ENCODE data around the gene SIK2.

The SIK2 gene

DNA sequence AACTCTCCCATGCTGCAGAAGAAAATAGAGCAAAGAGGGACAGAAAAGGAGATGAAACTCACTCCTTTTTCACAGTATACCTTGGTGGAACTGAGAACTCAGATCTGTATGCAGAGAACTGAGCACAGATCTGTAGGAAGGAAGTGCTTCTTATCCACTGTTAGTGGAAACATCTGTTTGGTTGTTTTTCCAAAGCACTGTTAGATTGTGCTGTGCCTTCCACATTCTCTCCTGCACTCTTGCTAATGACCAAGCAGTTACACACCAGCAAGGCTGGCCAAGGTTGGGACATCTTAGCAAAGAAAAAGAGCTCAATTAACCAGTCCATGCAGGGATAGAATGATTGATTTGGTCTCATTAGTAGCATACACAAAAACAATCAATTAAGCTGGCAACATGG, 20.1 kb upstream of the SIK2 start:
- no peak overlapping the region for H3K4me2 ChIP-seq (ENCODE audit: low read length, poor library complexity, severe bottlenecking)
- no peaks in the 10 kb centered on the region for H3K4me1 ChIP-seq (ENCODE audit: control insufficient read depth, insufficient read depth, low read depth, low read length)
- H3K36me3 ChIP-seq (ENCODE audit: control insufficient read depth in 1 of 2, insufficient read depth in 2 of 2, low read depth in 1 of 2, low read length in 2 of 2): no peaks in the 10 kb centered on the region
- no peak overlapping the region for H2AFZ ChIP-seq (ENCODE audit: low read depth, low read length)
- H2BK5ac ChIP-seq (ENCODE audit: low read depth, low read length, poor library complexity, severe bottlenecking): no peak overlapping the region
- H4K91ac ChIP-seq (ENCODE audit: low read length): no peak overlapping the region
- H3K9me3 ChIP-seq (ENCODE audit: control insufficient read depth, low read length): no peaks in the 10 kb centered on the region
- H2AK5ac ChIP-seq (ENCODE audit: low read length, severe bottlenecking): no peak overlapping the region
- no peak overlapping the region for H2BK15ac ChIP-seq (ENCODE audit: low read depth, poor library complexity, severe bottlenecking)
- no peaks in the 10 kb centered on the region for H3K27me3 ChIP-seq (ENCODE audit: control insufficient read depth in 1 of 2, insufficient read depth in 1 of 2, low read length in 2 of 2)
- no peak overlapping the region for H2BK12ac ChIP-seq (ENCODE audit: low read length in 2 of 2)
- H3K27ac ChIP-seq (ENCODE audit: low read length, poor library complexity, severe bottlenecking): no peak overlapping the region
- no peaks in the 10 kb centered on the region for H3K79me1 ChIP-seq (replicated peaks; ENCODE audit: low read length, poor library complexity, severe bottlenecking)
- no peak overlapping the region for H3K23ac ChIP-seq (ENCODE audit: low read length in 2 of 2)
- DNase-seq: peak; percentile 40
- no peak overlapping the region for H3K4me3 ChIP-seq (ENCODE audit: insufficient read depth in 1 of 2, low read depth in 1 of 2, low read length in 2 of 2)
- H3K18ac ChIP-seq (ENCODE audit: low read depth in 1 of 2, low read length in 2 of 2): no peak overlapping the region
- H3K9ac ChIP-seq (ENCODE audit: low read length): peak overlapping the region; percentile 19
- no peak overlapping the region for H4K8ac ChIP-seq (ENCODE audit: low read length)
- H3K14ac ChIP-seq (ENCODE audit: low read length in 2 of 2): no peak overlapping the region
- no peak overlapping the region for H2BK120ac ChIP-seq (ENCODE audit: low read depth, low read length)
- H3K4ac ChIP-seq (ENCODE audit: low read depth in 1 of 2, low read length in 2 of 2): no peak overlapping the region

DNA sequence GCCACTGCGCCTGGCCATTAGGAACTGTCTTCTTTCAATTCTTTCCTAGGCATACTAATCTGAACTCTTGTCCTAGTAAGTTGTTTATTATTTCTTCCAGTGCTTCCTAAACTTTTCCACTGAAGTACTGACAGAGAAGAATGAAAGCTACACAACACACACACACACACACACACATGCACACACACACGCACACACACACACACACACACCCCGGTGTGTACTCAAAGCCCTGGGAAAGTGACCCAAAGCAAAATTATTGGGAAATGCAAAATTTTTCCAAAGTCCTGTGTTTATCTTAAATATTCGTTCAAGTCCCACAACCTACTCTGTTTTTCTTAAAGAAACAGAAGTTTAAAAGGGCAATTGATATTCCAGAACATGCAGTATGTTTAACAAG, 19.4 kb upstream of the SIK2 start:
- Histone ChIP-seq H3K4me2 (ENCODE audit: low read length, poor library complexity, severe bottlenecking) (no peak overlapping the region), H4K91ac (ENCODE audit: low read length) (no peak overlapping the region), H3K4me3 (ENCODE audit: insufficient read depth in 1 of 2, low read depth in 1 of 2, low read length in 2 of 2) (no peak overlapping the region), H3K9me3 (ENCODE audit: control insufficient read depth, low read length) (no peaks in the 10 kb centered on the region), H2BK120ac (ENCODE audit: low read depth, low read length) (no peak overlapping the region), H3K4me1 (ENCODE audit: control insufficient read depth, insufficient read depth, low read depth, low read length) (no peaks in the 10 kb centered on the region), H3K9ac (ENCODE audit: low read length) (no peak overlapping the region), H3K27ac (ENCODE audit: low read length, poor library complexity, severe bottlenecking) (no peak overlapping the region), H2AFZ (ENCODE audit: low read depth, low read length) (no peak overlapping the region), H2AK5ac (ENCODE audit: low read length, severe bottlenecking) (no peak overlapping the region), H3K4ac (ENCODE audit: low read depth in 1 of 2, low read length in 2 of 2) (no peak overlapping the region), H3K18ac (ENCODE audit: low read depth in 1 of 2, low read length in 2 of 2) (no peak overlapping the region), H4K8ac (ENCODE audit: low read length) (no peak overlapping the region), H2BK5ac (ENCODE audit: low read depth, low read length, poor library complexity, severe bottlenecking) (no peak overlapping the region), H3K14ac (ENCODE audit: low read length in 2 of 2) (no peak overlapping the region), H3K23ac (ENCODE audit: low read length in 2 of 2) (no peak overlapping the region), H3K36me3 (ENCODE audit: control insufficient read depth in 1 of 2, insufficient read depth in 2 of 2, low read depth in 1 of 2, low read length in 2 of 2) (no peaks in the 10 kb centered on the region), H2BK15ac (ENCODE audit: low read depth, poor library complexity, severe bottlenecking) (no peak overlapping the region), H2BK12ac (ENCODE audit: low read length in 2 of 2) (no peak overlapping the region), H3K27me3 (ENCODE audit: control insufficient read depth in 1 of 2, insufficient read depth in 1 of 2, low read length in 2 of 2) (no peaks in the 10 kb centered on the region), H3K79me1 (replicated peaks; ENCODE audit: low read length, poor library complexity, severe bottlenecking) (no peaks in the 10 kb centered on the region)
- 50% methylated on average over 3 of the region's 4 CpGs for WGBS
- DNase-seq: peak; percentile 82

DNA sequence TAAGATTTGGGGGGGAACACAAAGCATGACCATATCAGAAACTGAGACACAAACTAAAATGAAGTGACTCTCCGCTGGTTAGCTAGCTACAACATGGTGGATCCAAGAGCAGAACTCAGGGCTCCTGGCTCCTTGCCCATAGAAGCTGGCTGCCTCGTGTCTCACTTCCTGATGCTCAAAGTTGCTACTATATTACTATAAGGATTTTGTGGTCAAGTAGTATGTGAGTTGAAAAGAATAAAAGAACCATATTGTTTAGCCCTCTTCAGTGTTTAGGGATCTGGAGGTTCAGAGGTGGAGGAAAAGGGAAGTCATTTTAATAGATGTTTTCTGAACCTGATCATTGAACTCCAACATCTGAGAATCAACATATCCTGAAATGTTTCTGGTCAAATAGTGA, 16.9 kb upstream of the SIK2 start:
- H3K23ac ChIP-seq (ENCODE audit: low read length in 2 of 2): no peak overlapping the region
- no peak overlapping the region for H3K4me3 ChIP-seq (ENCODE audit: insufficient read depth in 1 of 2, low read depth in 1 of 2, low read length in 2 of 2)
- no peaks in the 10 kb centered on the region for H3K4me1 ChIP-seq (ENCODE audit: control insufficient read depth, insufficient read depth, low read depth, low read length)
- no peak overlapping the region for H3K4me2 ChIP-seq (ENCODE audit: low read length, poor library complexity, severe bottlenecking)
- H2BK120ac ChIP-seq (ENCODE audit: low read depth, low read length): no peak overlapping the region
- H2AFZ ChIP-seq (ENCODE audit: low read depth, low read length): no peak overlapping the region
- no peaks in the 10 kb centered on the region for H3K79me1 ChIP-seq (replicated peaks; ENCODE audit: low read length, poor library complexity, severe bottlenecking)
- H4K8ac ChIP-seq (ENCODE audit: low read length): no peak overlapping the region
- 45% methylated on average over 2 of the region's 2 CpGs for WGBS
- no peak overlapping the region for H4K91ac ChIP-seq (ENCODE audit: low read length)
- H2BK12ac ChIP-seq (ENCODE audit: low read length in 2 of 2): no peak overlapping the region
- H3K27me3 ChIP-seq (ENCODE audit: control insufficient read depth in 1 of 2, insufficient read depth in 1 of 2, low read length in 2 of 2): no peaks in the 10 kb centered on the region
- no peaks in the 10 kb centered on the region for H3K36me3 ChIP-seq (ENCODE audit: control insufficient read depth in 1 of 2, insufficient read depth in 2 of 2, low read depth in 1 of 2, low read length in 2 of 2)
- no peak overlapping the region for H2AK5ac ChIP-seq (ENCODE audit: low read length, severe bottlenecking)
- DNase-seq: peak; percentile 71
- no peaks in the 10 kb centered on the region for H3K9me3 ChIP-seq (ENCODE audit: control insufficient read depth, low read length)
- H2BK15ac ChIP-seq (ENCODE audit: low read depth, poor library complexity, severe bottlenecking): no peak overlapping the region
- H3K27ac ChIP-seq (ENCODE audit: low read length, poor library complexity, severe bottlenecking): no peak overlapping the region
- no peak overlapping the region for H3K18ac ChIP-seq (ENCODE audit: low read depth in 1 of 2, low read length in 2 of 2)
- H3K4ac ChIP-seq (ENCODE audit: low read depth in 1 of 2, low read length in 2 of 2): no peak overlapping the region
- H3K14ac ChIP-seq (ENCODE audit: low read length in 2 of 2): no peak overlapping the region
- no peak overlapping the region for H2BK5ac ChIP-seq (ENCODE audit: low read depth, low read length, poor library complexity, severe bottlenecking)
- H3K9ac ChIP-seq (ENCODE audit: low read length): peak overlapping the region; percentile 47

DNA sequence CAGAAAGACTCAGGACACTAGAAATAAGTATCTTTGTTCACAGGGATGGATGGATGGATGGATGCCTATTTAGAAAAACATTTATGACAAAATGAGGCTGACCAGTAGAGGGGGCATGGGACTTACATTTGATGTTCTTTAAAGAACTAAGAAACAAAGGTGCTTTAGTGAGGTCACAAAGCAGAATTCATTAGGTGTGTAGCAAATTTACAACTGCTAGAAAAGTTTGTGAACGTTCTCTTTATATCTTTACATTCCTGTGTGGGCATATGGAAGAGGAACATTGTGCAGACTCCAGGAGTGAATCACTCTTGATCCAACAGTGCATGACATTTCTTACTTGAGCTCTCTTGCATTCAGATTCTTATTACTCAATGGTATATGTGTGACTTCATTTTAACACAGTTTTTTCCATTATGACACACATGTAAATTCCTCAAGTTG, 15.8 kb upstream of the SIK2 start:
- H3K36me3 ChIP-seq (ENCODE audit: control insufficient read depth in 1 of 2, insufficient read depth in 2 of 2, low read depth in 1 of 2, low read length in 2 of 2): no peaks in the 10 kb centered on the region
- no peak overlapping the region for H2AFZ ChIP-seq (ENCODE audit: low read depth, low read length)
- H3K4me3 ChIP-seq (ENCODE audit: insufficient read depth in 1 of 2, low read depth in 1 of 2, low read length in 2 of 2): no peak overlapping the region
- H4K8ac ChIP-seq (ENCODE audit: low read length): no peak overlapping the region
- H2BK5ac ChIP-seq (ENCODE audit: low read depth, low read length, poor library complexity, severe bottlenecking): no peak overlapping the region
- no peaks in the 10 kb centered on the region for H3K27me3 ChIP-seq (ENCODE audit: control insufficient read depth in 1 of 2, insufficient read depth in 1 of 2, low read length in 2 of 2)
- WGBS: 57% methylated on average over 1 of the region's 1 CpG
- no peaks in the 10 kb centered on the region for H3K9me3 ChIP-seq (ENCODE audit: control insufficient read depth, low read length)
- no peak overlapping the region for H3K23ac ChIP-seq (ENCODE audit: low read length in 2 of 2)
- H3K4ac ChIP-seq (ENCODE audit: low read depth in 1 of 2, low read length in 2 of 2): no peak overlapping the region
- H2BK15ac ChIP-seq (ENCODE audit: low read depth, poor library complexity, severe bottlenecking): no peak overlapping the region
- peak overlapping the region; percentile 76 for H3K9ac ChIP-seq (ENCODE audit: low read length)
- H3K14ac ChIP-seq (ENCODE audit: low read length in 2 of 2): no peak overlapping the region
- no peak overlapping the region for H2AK5ac ChIP-seq (ENCODE audit: low read length, severe bottlenecking)
- H3K79me1 ChIP-seq (replicated peaks; ENCODE audit: low read length, poor library complexity, severe bottlenecking): no peaks in the 10 kb centered on the region
- no peak overlapping the region for H3K27ac ChIP-seq (ENCODE audit: low read length, poor library complexity, severe bottlenecking)
- no peaks in the 10 kb centered on the region for H3K4me1 ChIP-seq (ENCODE audit: control insufficient read depth, insufficient read depth, low read depth, low read length)
- no peak overlapping the region for H3K4me2 ChIP-seq (ENCODE audit: low read length, poor library complexity, severe bottlenecking)
- H3K18ac ChIP-seq (ENCODE audit: low read depth in 1 of 2, low read length in 2 of 2): no peak overlapping the region
- DNase-seq: peak; percentile 66
- H4K91ac ChIP-seq (ENCODE audit: low read length): no peak overlapping the region
- H2BK12ac ChIP-seq (ENCODE audit: low read length in 2 of 2): no peak overlapping the region
- H2BK120ac ChIP-seq (ENCODE audit: low read depth, low read length): no peak overlapping the region
